OCI-LY1 (cell line): ENCODE measurements around the gene FYN.
"Not testable (repeated sequence)": the region's sequence is repeated elsewhere in the genome, so short reads cannot be mapped to it uniquely, and the experiment has no call there.

ENCODE experiments used
- H2AFZ ChIP-seq: fragments of 200-600 bp; sonication (generic), shearing (Covaris generic); 2 replicates; pipeline ENCODE4 v1.6.0; 2014; ENCODE audit warnings: antibody characterized with exemption, mild to moderate bottlenecking, low read length
- H3F3A ChIP-seq: fragments of 200-600 bp; sonication (generic), shearing (Covaris generic); 2 replicates; pipeline ENCODE4 v1.6.0; 2014; ENCODE audit warnings: mild to moderate bottlenecking, antibody characterized with exemption, low read length, moderate library complexity; ENCODE audit not compliant: insufficient read depth
- H3K27ac ChIP-seq: fragments of 200-600 bp; sonication (generic); 2 replicates; pipeline ENCODE4 v1.5.1; 2014; ENCODE audit warnings: low read length, mixed run types, mild to moderate bottlenecking, low read depth; ENCODE audit not compliant: poor library complexity, severe bottlenecking
- H3K27me3 ChIP-seq: fragments of 200-600 bp; sonication (generic); 2 replicates; pipeline ENCODE4 v1.6.0; 2014; ENCODE audit warnings: antibody characterized with exemption, mild to moderate bottlenecking, low read length, moderate library complexity; ENCODE audit not compliant: insufficient read depth
- H3K36me3 ChIP-seq: fragments of 200-600 bp; sonication (generic); 2 replicates; pipeline ENCODE4 v1.6.1; 2014; ENCODE audit warnings: mild to moderate bottlenecking, antibody characterized with exemption, low read length, moderate library complexity, mixed read lengths; ENCODE audit not compliant: insufficient read depth
- H3K4me1 ChIP-seq: fragments of 200-600 bp; sonication (generic); 2 replicates; pipeline ENCODE4 v1.5.1; 2014; ENCODE audit warnings: mild to moderate bottlenecking, low read length, moderate library complexity; ENCODE audit not compliant: insufficient read depth, severe bottlenecking
- H3K4me2 ChIP-seq: fragments of 200-600 bp; sonication (generic), shearing (Covaris generic); 2 replicates; pipeline ENCODE4 v1.6.1; 2014; ENCODE audit warnings: low read length
- H3K4me3 ChIP-seq: fragments of 200-600 bp; sonication (generic); 2 replicates; pipeline ENCODE4 v1.5.1; 2014; ENCODE audit warnings: low read length, low read depth, mild to moderate bottlenecking, mixed read lengths; ENCODE audit not compliant: poor library complexity, severe bottlenecking
- H3K79me2 ChIP-seq: fragments of 200-600 bp; shearing (Covaris generic); 2 replicates; pipeline ENCODE4 v1.6.1; 2016; ENCODE audit warnings: mixed run types, low read length, mixed read lengths; ENCODE audit not compliant: insufficient read depth
- H3K9ac ChIP-seq: fragments of 200-600 bp; sonication (generic), shearing (Covaris generic); 2 replicates; pipeline ENCODE4 v1.6.1; 2014; ENCODE audit warnings: mild to moderate bottlenecking, low read length, mixed read lengths
- H3K9me2 ChIP-seq: fragments of 200-600 bp; sonication (generic), shearing (Covaris generic); 2 replicates; pipeline ENCODE4 v1.6.1; 2014; ENCODE audit warnings: low read depth, mild to moderate bottlenecking, low read length, mixed read lengths
- H3K9me3 ChIP-seq: fragments of 200-600 bp; shearing (Covaris generic); 2 replicates; pipeline ENCODE4 v1.6.1; 2014; ENCODE audit warnings: low read length, mixed read lengths
- H4K20me1 ChIP-seq: fragments of 200-600 bp; sonication (generic), shearing (Covaris generic); 2 replicates; pipeline ENCODE4 v1.6.0; 2016; ENCODE audit warnings: mild to moderate bottlenecking, low read length; ENCODE audit not compliant: insufficient read depth
- EZH2 ChIP-seq: fragments of 200-600 bp; sonication (generic), shearing (Covaris generic); IDR thresholded peaks from 2 replicates; pipeline ENCODE4 v1.8.0; 2017; ENCODE audit warnings: borderline replicate concordance, mixed run types, mild to moderate bottlenecking, antibody characterized with exemption, low read length, moderate library complexity, mixed read lengths
- TF ChIP-seq, protein P1 (sequence below): fragments of 200-600 bp; sonication (generic), shearing (Covaris generic); IDR thresholded peaks from 2 replicates; pipeline ENCODE4 v1.5.1; 2017; ENCODE audit warnings: mild to moderate bottlenecking, antibody characterized with exemption, low read length, moderate library complexity, mixed read lengths

FYN gene

DNA sequence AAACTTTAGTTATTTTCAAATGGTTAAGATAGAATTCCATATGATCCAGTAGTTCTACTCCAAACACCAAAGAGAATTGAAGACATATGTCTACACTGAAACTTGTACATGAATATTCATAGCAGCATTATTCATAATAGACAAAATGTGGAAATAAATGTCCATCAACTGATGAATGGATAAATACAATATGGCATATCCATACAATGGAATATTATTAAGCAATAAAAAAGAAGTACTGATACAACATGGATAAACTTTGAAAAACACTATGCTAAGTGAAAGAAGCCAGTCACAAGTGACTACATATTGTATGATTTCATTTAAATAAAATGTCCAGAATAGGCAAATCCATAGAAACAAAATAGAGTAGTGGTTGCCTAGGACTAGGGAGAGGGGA is 234.0 kb downstream of the FYN start:
- H2AFZ ChIP-seq: no peak overlapping the region
- no peaks in the 10 kb centered on the region for H3K9me2 ChIP-seq
- H3F3A ChIP-seq: no peaks in the 10 kb centered on the region
- no peaks in the 10 kb centered on the region for H3K79me2 ChIP-seq
- no peak overlapping the region for H3K27ac ChIP-seq
- H3K9ac ChIP-seq: no peak overlapping the region
- no peak for TF ChIP-seq EZH2
- TF ChIP-seq, protein P1, sequence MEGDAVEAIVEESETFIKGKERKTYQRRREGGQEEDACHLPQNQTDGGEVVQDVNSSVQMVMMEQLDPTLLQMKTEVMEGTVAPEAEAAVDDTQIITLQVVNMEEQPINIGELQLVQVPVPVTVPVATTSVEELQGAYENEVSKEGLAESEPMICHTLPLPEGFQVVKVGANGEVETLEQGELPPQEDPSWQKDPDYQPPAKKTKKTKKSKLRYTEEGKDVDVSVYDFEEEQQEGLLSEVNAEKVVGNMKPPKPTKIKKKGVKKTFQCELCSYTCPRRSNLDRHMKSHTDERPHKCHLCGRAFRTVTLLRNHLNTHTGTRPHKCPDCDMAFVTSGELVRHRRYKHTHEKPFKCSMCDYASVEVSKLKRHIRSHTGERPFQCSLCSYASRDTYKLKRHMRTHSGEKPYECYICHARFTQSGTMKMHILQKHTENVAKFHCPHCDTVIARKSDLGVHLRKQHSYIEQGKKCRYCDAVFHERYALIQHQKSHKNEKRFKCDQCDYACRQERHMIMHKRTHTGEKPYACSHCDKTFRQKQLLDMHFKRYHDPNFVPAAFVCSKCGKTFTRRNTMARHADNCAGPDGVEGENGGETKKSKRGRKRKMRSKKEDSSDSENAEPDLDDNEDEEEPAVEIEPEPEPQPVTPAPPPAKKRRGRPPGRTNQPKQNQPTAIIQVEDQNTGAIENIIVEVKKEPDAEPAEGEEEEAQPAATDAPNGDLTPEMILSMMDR: no peak
- H4K20me1 ChIP-seq: no peaks in the 10 kb centered on the region
- H3K4me3 ChIP-seq: no peak overlapping the region
- no peaks in the 10 kb centered on the region for H3K36me3 ChIP-seq
- H3K27me3 ChIP-seq: no peaks in the 10 kb centered on the region
- peaks cover 6% of the 10 kb centered on the region for H3K4me1 ChIP-seq
- no peak overlapping the region for H3K4me2 ChIP-seq
- no peaks in the 10 kb centered on the region for H3K9me3 ChIP-seq

DNA sequence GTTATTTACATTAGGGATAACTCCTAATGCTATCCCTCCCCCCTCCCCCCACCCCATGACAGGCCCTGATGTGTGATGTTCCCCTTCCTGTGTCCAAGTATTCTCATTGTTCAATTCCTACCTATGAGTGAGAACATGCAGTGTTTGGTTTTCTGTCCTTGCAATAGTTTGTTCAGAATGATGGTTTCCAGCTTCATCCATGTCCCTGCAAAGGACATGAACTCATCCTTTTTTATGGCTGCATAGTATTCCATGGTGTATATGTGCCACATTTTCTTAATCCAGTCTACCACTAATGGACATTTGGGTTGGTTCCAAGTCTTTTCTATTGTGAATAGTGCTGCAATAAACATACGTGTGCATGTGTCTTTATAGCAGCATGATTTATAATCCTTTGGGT is 238.3 kb downstream of the FYN start:
- not testable (repeated sequence) for H3K9ac ChIP-seq, H3K79me2 ChIP-seq, H3K9me3 ChIP-seq, H3K4me1 ChIP-seq, H3K4me3 ChIP-seq, H3K27me3 ChIP-seq, H4K20me1 ChIP-seq, H3F3A ChIP-seq, H3K36me3 ChIP-seq, H3K4me2 ChIP-seq, H2AFZ ChIP-seq, H3K9me2 ChIP-seq, H3K27ac ChIP-seq

DNA sequence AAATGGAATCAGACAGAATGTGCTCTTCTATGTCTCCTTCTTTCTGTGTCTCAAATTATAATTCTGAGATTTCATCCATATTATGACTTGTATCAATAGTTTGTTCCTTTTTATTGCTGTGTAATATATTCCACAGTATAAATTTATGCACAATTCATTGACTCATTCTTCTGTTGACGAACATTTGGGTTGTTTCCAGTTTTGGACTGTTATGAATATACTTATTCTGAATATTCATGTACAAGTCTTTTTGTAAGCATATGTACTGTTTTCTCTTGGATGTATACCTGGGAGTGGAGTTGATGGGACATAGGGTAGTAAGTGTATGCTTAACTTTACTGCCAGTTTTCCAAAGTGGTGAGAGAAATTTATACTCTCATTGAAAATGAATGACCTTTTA is 239.4 kb downstream of the FYN start:
- no peak overlapping the region for H2AFZ ChIP-seq
- no peak overlapping the region for H3K9ac ChIP-seq
- H3K9me2 ChIP-seq: no peaks in the 10 kb centered on the region
- H3K79me2 ChIP-seq: no peaks in the 10 kb centered on the region
- TF ChIP-seq EZH2: no peak
- TF ChIP-seq, protein P1: no peak
- no peak overlapping the region for H3K27ac ChIP-seq
- H3F3A ChIP-seq: no peaks in the 10 kb centered on the region
- no peaks in the 10 kb centered on the region; the same call in 1 of the 2 replicates for H3K36me3 ChIP-seq
- H3K4me3 ChIP-seq: no peak overlapping the region
- H4K20me1 ChIP-seq: no peaks in the 10 kb centered on the region
- no peaks in the 10 kb centered on the region for H3K9me3 ChIP-seq
- H3K4me1 ChIP-seq: no peaks in the 10 kb centered on the region
- H3K4me2 ChIP-seq: no peak overlapping the region
- 0 out of 2 replicates have a peak, but pooled peaks cover 8% of the 10 kb centered on the region for H3K27me3 ChIP-seq

DNA sequence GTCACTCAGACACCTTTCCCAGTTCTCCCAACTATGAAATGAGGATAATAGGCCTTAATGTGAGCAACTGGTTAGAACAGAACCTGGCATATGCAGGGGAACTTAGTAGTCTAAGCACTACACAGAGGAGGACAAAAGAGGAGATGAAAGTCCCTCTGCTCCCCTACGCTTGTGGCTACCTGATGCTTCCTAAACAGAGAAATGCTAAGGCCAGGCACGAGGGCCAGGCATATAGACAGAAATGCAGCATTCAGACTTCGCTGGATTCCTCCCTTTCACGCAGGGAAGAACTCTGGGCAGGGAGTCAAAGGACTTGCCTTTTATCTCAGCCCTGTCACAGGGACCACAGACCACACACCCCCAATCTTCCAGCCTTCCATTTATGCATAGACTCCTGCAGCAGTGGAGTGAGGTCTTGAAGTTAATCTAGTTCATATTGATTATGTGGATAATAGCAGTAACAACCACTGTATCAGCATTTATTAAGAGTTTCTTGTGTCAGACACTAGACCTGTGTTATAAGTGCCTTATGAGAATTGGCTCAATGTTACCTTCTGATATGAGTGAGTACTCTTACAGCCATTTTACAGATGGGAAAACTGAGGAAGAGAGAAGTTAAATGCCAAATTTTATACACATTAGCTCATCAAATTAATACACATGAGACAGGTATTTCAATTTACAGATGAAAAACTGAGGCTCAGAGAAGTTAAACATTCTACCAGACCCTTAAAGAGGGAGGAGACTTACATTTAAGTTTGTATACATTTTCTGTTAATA is 240.6 kb downstream of the FYN start:
- no peak for TF ChIP-seq EZH2
- TF ChIP-seq, protein P1: no peak
- Histone ChIP-seq H3K4me1 (no peaks in the 10 kb centered on the region), H3F3A (no peaks in the 10 kb centered on the region), H2AFZ (no peak overlapping the region), H3K27me3 (0 out of 2 replicates have a peak, but pooled peaks cover 8% of the 10 kb centered on the region), H3K36me3 (no peaks in the 10 kb centered on the region; the same call in 1 of the 2 replicates), H3K9me2 (no peaks in the 10 kb centered on the region), H3K9me3 (no peaks in the 10 kb centered on the region), H3K27ac (no peak overlapping the region), H3K4me3 (no peak overlapping the region), H4K20me1 (no peaks in the 10 kb centered on the region), H3K9ac (no peak overlapping the region), H3K79me2 (no peaks in the 10 kb centered on the region), H3K4me2 (no peak overlapping the region)
